H9 (cell line): ENCODE data around the gene MYLK3. TPM values are rescaled to one million over a fixed set of nuclear protein-coding genes. Genes with fewer than 3 reads are reported as not detected.

Source experiments
- DNase-seq: peaks from one replicate; pipeline ENCODE4 v3.0.0-alpha.2; 2017
- H2AFZ ChIP-seq: one replicate; pipeline ENCODE4 v1.6.1; 2013; ENCODE audit warnings: mild to moderate bottlenecking, low read length, control low read depth, moderate library complexity
- H2AK5ac ChIP-seq: 2 replicates; pipeline ENCODE4 v1.6.1; 2013; ENCODE audit warnings: low read length, control low read depth, mixed read lengths; ENCODE audit not compliant: insufficient read length
- H2BK120ac ChIP-seq: one replicate; pipeline ENCODE4 v1.6.1; 2013; ENCODE audit warnings: low read depth, mild to moderate bottlenecking, low read length, control low read depth, inconsistent platforms; ENCODE audit not compliant: poor library complexity, severe bottlenecking
- H2BK12ac ChIP-seq: 2 replicates; pipeline ENCODE4 v1.6.1; 2013; ENCODE audit warnings: low read length, control low read depth, mixed read lengths, low read depth; ENCODE audit not compliant: insufficient read length
- H2BK15ac ChIP-seq: 2 replicates; pipeline ENCODE4 v1.6.1; 2013; ENCODE audit warnings: low read depth, low read length, control low read depth
- H2BK20ac ChIP-seq: one replicate; pipeline ENCODE4 v1.6.1; 2013; ENCODE audit warnings: low read depth, mild to moderate bottlenecking, low read length, control low read depth, inconsistent platforms; ENCODE audit not compliant: poor library complexity, severe bottlenecking
- H2BK5ac ChIP-seq: 2 replicates; pipeline ENCODE4 v1.6.1; 2013; ENCODE audit warnings: low read length, control low read depth, mixed read lengths; ENCODE audit not compliant: insufficient read length
- H3K14ac ChIP-seq: 2 replicates; pipeline ENCODE4 v1.6.1; 2013; ENCODE audit warnings: low read length, control low read depth; ENCODE audit not compliant: insufficient read depth
- H3K18ac ChIP-seq: 2 replicates; pipeline ENCODE4 v1.6.1; 2013; ENCODE audit warnings: low read depth, mild to moderate bottlenecking, mixed read lengths, low read length, control low read depth; ENCODE audit not compliant: insufficient read length
- H3K23ac ChIP-seq: 2 replicates; pipeline ENCODE4 v1.6.1; 2013; ENCODE audit warnings: low read length, control low read depth, mixed read lengths, low read depth; ENCODE audit not compliant: insufficient read length
- H3K23me2 ChIP-seq: 2 replicates; pipeline ENCODE4 v1.6.1; 2013; ENCODE audit warnings: low read depth, mild to moderate bottlenecking, mixed read lengths, low read length, control low read depth; ENCODE audit not compliant: insufficient read length, poor library complexity, severe bottlenecking
- H3K27ac ChIP-seq: 2 replicates; pipeline ENCODE4 v1.5.1; 2013; ENCODE audit warnings: low read length, control low read depth, mixed read lengths, low read depth; ENCODE audit not compliant: insufficient read length
- H3K27me3 ChIP-seq: 2 replicates; pipeline ENCODE4 v1.6.1; 2013; ENCODE audit warnings: low read length, control low read depth, inconsistent platforms; ENCODE audit not compliant: insufficient read depth
- H3K4ac ChIP-seq: 2 replicates; pipeline ENCODE4 v1.6.1; 2013; ENCODE audit warnings: low read depth, mild to moderate bottlenecking, control low read depth, inconsistent platforms, low read length, moderate library complexity
- H3K4me1 ChIP-seq: 2 replicates; pipeline ENCODE4 v1.6.1; 2013; ENCODE audit warnings: low read length, control low read depth, inconsistent platforms; ENCODE audit not compliant: insufficient read depth
- H3K4me2 ChIP-seq: 2 replicates; pipeline ENCODE4 v1.6.1; 2013; ENCODE audit warnings: low read length, control low read depth, mixed read lengths; ENCODE audit not compliant: insufficient read length, insufficient read depth
- H3K56ac ChIP-seq: 2 replicates; pipeline ENCODE4 v1.6.1; 2013; ENCODE audit warnings: low read depth, mild to moderate bottlenecking, mixed read lengths, low read length, control low read depth; ENCODE audit not compliant: insufficient read length
- H3K79me1 ChIP-seq: 2 replicates; pipeline ENCODE4 v1.6.1; 2013; ENCODE audit warnings: low read depth, mild to moderate bottlenecking, moderate library complexity, low read length, control low read depth, inconsistent platforms; ENCODE audit not compliant: insufficient read depth, poor library complexity, severe bottlenecking
- H3K79me2 ChIP-seq: 2 replicates; pipeline ENCODE4 v1.6.1; 2013; ENCODE audit warnings: low read length, control low read depth, inconsistent platforms; ENCODE audit not compliant: insufficient read depth
- H3K9ac ChIP-seq: 2 replicates; pipeline ENCODE4 v1.6.1; 2013; ENCODE audit warnings: low read length, control low read depth, mixed read lengths; ENCODE audit not compliant: insufficient read length; ENCODE audit errors: extremely low read depth
- H3K9me3 ChIP-seq: one replicate; pipeline ENCODE4 v1.6.1; 2013; ENCODE audit warnings: low read depth, low read length, inconsistent platforms; ENCODE audit not compliant: control insufficient read depth
- H3T11ph ChIP-seq: one replicate; pipeline ENCODE4 v1.6.1; 2013; ENCODE audit warnings: mild to moderate bottlenecking, low read length, control low read depth, inconsistent platforms
- H4K20me1 ChIP-seq: one replicate; pipeline ENCODE4 v1.6.1; 2013; ENCODE audit not compliant: control insufficient read depth, insufficient read length, insufficient read depth
- H4K5ac ChIP-seq: 2 replicates; pipeline ENCODE4 v1.6.1; 2013; ENCODE audit warnings: low read depth, mild to moderate bottlenecking, mixed read lengths, low read length, control low read depth; ENCODE audit not compliant: insufficient read length
- H4K8ac ChIP-seq: replicated peaks from 2 replicates; pipeline ENCODE4 v1.6.1; 2013; ENCODE audit warnings: low read length, control low read depth, mixed read lengths, low read depth; ENCODE audit not compliant: insufficient read length
- H4K91ac ChIP-seq: 2 replicates; pipeline ENCODE4 v1.6.1; 2013; ENCODE audit warnings: low read depth, mild to moderate bottlenecking, moderate library complexity, mixed read lengths, low read length, control low read depth; ENCODE audit not compliant: insufficient read length
- H3K27ac Mint-ChIP-seq, 3 experiments: 2 replicates in 2 of 3; 3 replicates in 1 of 3; pipeline ENCODE4 v1.8.0; 2020 to 2021; ENCODE audit warnings: mixed read lengths in 3 of 3, mild to moderate bottlenecking in 1 of 3, moderate library complexity in 1 of 3
- H3K27me3 Mint-ChIP-seq: 2 replicates; pipeline ENCODE4 v1.8.0; 2021; ENCODE audit warnings: low read depth, mild to moderate bottlenecking, moderate library complexity, mixed read lengths
- H3K36me3 Mint-ChIP-seq, 3 experiments: 2 replicates in 2 of 3; 3 replicates in 1 of 3; pipeline ENCODE4 v1.8.0; 2020 to 2021; ENCODE audit warnings: low read depth in 3 of 3, mixed read lengths in 3 of 3; ENCODE audit not compliant: insufficient read depth in 1 of 3
- H3K4me1 Mint-ChIP-seq, 2 experiments: 2 replicates each; pipeline ENCODE4 v1.8.0; 2020; ENCODE audit warnings: mixed read lengths in 2 of 2
- H3K4me3 Mint-ChIP-seq, 2 experiments: 2 replicates in 1 of 2; 3 replicates in 1 of 2; pipeline ENCODE4 v1.8.0; 2020 to 2021; ENCODE audit warnings: mild to moderate bottlenecking in 2 of 2, mixed read lengths in 2 of 2, moderate library complexity in 1 of 2
- H3K9me3 Mint-ChIP-seq, 2 experiments: 2 replicates in 1 of 2; 3 replicates in 1 of 2; pipeline ENCODE4 v1.8.0; 2020; ENCODE audit warnings: mild to moderate bottlenecking in 2 of 2, mixed read lengths in 2 of 2, moderate library complexity in 1 of 2
- WGBS: extraction: QIAGEN DNeasy Blood & Tissue Kit; methylation state at CpG from one replicate; pipeline ENCODE4 v1.1.7; 2013; ENCODE audit warnings: missing lambda C conversion rate, low lambda C conversion rate, mixed read lengths; ENCODE audit not compliant: insufficient read length; ENCODE audit errors: extremely low coverage; 5-methylcytosine and 5-hydroxymethylcytosine counted together
- total RNA-seq: library from RNA; stranded (reverse); gene quantifications from 2 replicates; pipeline ENCODE4 v1.2.1, GENCODE V29; 2021
- TF ChIP-seq, protein P1 (sequence below): fragments of 200-600 bp; sonication (generic); conservative IDR thresholded peaks from 3 replicates; pipeline ENCODE4 v1.8.0; 2021; ENCODE audit warnings: antibody characterized with exemption, mild to moderate bottlenecking

MYLK3 gene
- total RNA-seq, 1 experiment from 2014 or later = 0.90 TPM

DNA sequence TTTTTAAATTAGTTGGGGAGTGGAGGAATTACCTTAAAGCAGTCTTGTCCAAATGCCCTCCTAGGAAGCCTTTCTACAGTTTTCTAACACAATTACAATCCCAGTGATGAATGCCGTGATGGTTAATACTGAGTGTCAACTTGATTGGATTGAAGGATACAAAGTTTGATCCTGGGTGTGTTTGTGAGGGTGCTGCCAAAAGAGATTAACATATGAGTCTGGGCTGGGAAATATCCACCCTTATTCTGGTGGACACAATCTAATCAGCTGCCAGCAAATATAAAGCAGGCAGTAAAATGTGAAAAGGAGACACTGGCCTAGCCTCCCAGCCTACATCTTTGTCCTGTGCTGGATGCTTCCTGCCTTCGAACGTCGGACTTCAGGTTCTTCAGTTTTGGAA lies 46.5 kb downstream of the MYLK3 start:
- Histone ChIP-seq H4K5ac (no peak overlapping the region), H3K9me3 (no peaks in the 10 kb centered on the region), H2BK20ac (no peak overlapping the region), H3K27me3 (no peaks in the 10 kb centered on the region), H4K20me1 (no peaks in the 10 kb centered on the region), H4K8ac (no peak overlapping the region), H3K9ac (no peak overlapping the region), H2BK12ac (no peak overlapping the region), H3K4ac (no peak overlapping the region), H2BK120ac (no peak overlapping the region), H2AFZ (no peak overlapping the region), H2BK15ac (no peak overlapping the region), H3K27ac (no peak overlapping the region), H3T11ph (no peak overlapping the region), H3K56ac (no peak overlapping the region), H3K18ac (no peak overlapping the region), H2AK5ac (no peak overlapping the region), H3K4me2 (no peak overlapping the region), H3K23ac (no peak overlapping the region), H2BK5ac (no peak overlapping the region), H3K23me2 (no peaks in the 10 kb centered on the region), H3K14ac (no peak overlapping the region), H3K79me2 (no peaks in the 10 kb centered on the region), H3K4me1 (no peaks in the 10 kb centered on the region), H3K79me1 (no peaks in the 10 kb centered on the region), H4K91ac (no peak overlapping the region)
- TF ChIP-seq, protein P1, sequence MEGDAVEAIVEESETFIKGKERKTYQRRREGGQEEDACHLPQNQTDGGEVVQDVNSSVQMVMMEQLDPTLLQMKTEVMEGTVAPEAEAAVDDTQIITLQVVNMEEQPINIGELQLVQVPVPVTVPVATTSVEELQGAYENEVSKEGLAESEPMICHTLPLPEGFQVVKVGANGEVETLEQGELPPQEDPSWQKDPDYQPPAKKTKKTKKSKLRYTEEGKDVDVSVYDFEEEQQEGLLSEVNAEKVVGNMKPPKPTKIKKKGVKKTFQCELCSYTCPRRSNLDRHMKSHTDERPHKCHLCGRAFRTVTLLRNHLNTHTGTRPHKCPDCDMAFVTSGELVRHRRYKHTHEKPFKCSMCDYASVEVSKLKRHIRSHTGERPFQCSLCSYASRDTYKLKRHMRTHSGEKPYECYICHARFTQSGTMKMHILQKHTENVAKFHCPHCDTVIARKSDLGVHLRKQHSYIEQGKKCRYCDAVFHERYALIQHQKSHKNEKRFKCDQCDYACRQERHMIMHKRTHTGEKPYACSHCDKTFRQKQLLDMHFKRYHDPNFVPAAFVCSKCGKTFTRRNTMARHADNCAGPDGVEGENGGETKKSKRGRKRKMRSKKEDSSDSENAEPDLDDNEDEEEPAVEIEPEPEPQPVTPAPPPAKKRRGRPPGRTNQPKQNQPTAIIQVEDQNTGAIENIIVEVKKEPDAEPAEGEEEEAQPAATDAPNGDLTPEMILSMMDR = no peak
- no peak overlapping the region for H3K4me3 Mint-ChIP-seq
- no CpG with 5 or more reads among the region's 4 CpGs for WGBS
- H3K9me3 Mint-ChIP-seq = no peaks in the 10 kb centered on the region
- H3K4me1 Mint-ChIP-seq = no peaks in the 10 kb centered on the region
- H3K27me3 Mint-ChIP-seq = no peaks in the 10 kb centered on the region
- H3K27ac Mint-ChIP-seq = no peak overlapping the region
- H3K36me3 Mint-ChIP-seq = peaks cover 9 to 41% (median 13%) of the 10 kb centered on the region in 3 experiments; a peak in 6 of 7 replicates
- DNase-seq = no peak
